Measurements from ENCODE around the gene VAMP2.

- TF ChIP-seq CTCF (IDR thresholded peaks at IDR 0.05), result no peak
- TF ChIP-seq POLR2A (IDR thresholded peaks at IDR 0.05), result no peak
- TF ChIP-seq EP300 (IDR thresholded peaks at IDR 0.05; ENCODE audit: low read depth), result no peak
- TF ChIP-seq POLR2AphosphoS5 (IDR thresholded peaks at IDR 0.05), result no peak
Measured at GRCh38 chr17:8131844-8132441, 30.8 kb downstream of the VAMP2 start.

Data from transverse colon (tissue), 4 donors.